HG02763 (cell line): ENCODE data around the gene TBC1D32.
"Not testable (repeated sequence)": the region's sequence is repeated elsewhere in the genome, so short reads cannot be mapped to it uniquely, and the experiment has no call there.

Experiments used
- ATAC-seq: cut with Tn5 transposase; IDR thresholded peaks from one replicate; pipeline ENCODE4 v1.9.1; 2021; ENCODE audit warnings: mild to moderate bottlenecking, moderate library complexity; ENCODE audit not compliant: unreplicated experiment

Gene TBC1D32

GRCh38 chr6:121321282-121321681 is 13.0 kb downstream of the TBC1D32 start:
- no peak for ATAC-seq

- ATAC-seq: no peak
These were observed 14.7 kb downstream of the TBC1D32 start for GRCh38 chr6:121319603-121320002.

- ATAC-seq: peak; percentile 47
These were observed 15.1 kb downstream of the TBC1D32 start for GRCh38 chr6:121319112-121319553.

GRCh38 chr6:121314381-121315112 is 19.7 kb downstream of the TBC1D32 start:
- no peak for ATAC-seq

GRCh38 chr6:121311814-121312213 is 22.5 kb downstream of the TBC1D32 start:
- ATAC-seq: not testable (repeated sequence)

- no peak for ATAC-seq
These were observed 23.8 kb downstream of the TBC1D32 start for GRCh38 chr6:121310495-121310894.

GRCh38 chr6:121309768-121310469 is 24.4 kb downstream of the TBC1D32 start:
- no peak for ATAC-seq

GRCh38 chr6:121305957-121306607 is 28.2 kb downstream of the TBC1D32 start:
- ATAC-seq: peak; percentile 73

GRCh38 chr6:121302882-121303281 is 31.4 kb downstream of the TBC1D32 start:
- ATAC-seq: peak; percentile 63

GRCh38 chr6:121301156-121301555 is 33.1 kb downstream of the TBC1D32 start:
- not testable (repeated sequence) for ATAC-seq

GRCh38 chr6:121297694-121298093 is 36.6 kb downstream of the TBC1D32 start:
- ATAC-seq: no peak

GRCh38 chr6:121285041-121285440 is 49.2 kb downstream of the TBC1D32 start:
- no peak for ATAC-seq

- no peak for ATAC-seq
These were observed 59.5 kb downstream of the TBC1D32 start for GRCh38 chr6:121274666-121275295.

- ATAC-seq: no peak
These were observed 70.5 kb downstream of the TBC1D32 start for GRCh38 chr6:121263742-121264141.

GRCh38 chr6:121260651-121261102 is 73.6 kb downstream of the TBC1D32 start:
- ATAC-seq: no peak

- no peak for ATAC-seq
These were observed 86.9 kb downstream of the TBC1D32 start for GRCh38 chr6:121247386-121247785.

- no peak for ATAC-seq
These were observed 91.9 kb downstream of the TBC1D32 start for GRCh38 chr6:121242386-121242785.

- no peak for ATAC-seq
These were observed 96.4 kb downstream of the TBC1D32 start for GRCh38 chr6:121237859-121238258.

- ATAC-seq: no peak
These were observed 97.3 kb downstream of the TBC1D32 start for GRCh38 chr6:121236984-121237383.

GRCh38 chr6:121235386-121235785 is 98.9 kb downstream of the TBC1D32 start:
- ATAC-seq: no peak

GRCh38 chr6:121223930-121224329 is 110.3 kb downstream of the TBC1D32 start:
- ATAC-seq: no peak
